Measurements from ENCODE around the gene ITGAX. TPM values are rescaled to one million over a fixed set of nuclear protein-coding genes. Genes with fewer than 3 reads are reported as not detected.
"Not testable (repeated sequence)": the region's sequence is repeated elsewhere in the genome, so short reads cannot be mapped to it uniquely, and the experiment has no call there.

ITGAX gene
- total RNA-seq (2022) (0.14 and 1.2 TPM in 2 replicates), Bru-seq, nascent RNA (percentile 24 among the genes with signal in this experiment), BruChase-seq, experiment 1, labeled RNA remaining after a 6-hour chase (percentile 25 among the genes with signal in this experiment), BruChase-seq, experiment 2, labeled RNA remaining after a 2-hour chase (percentile 22 among the genes with signal in this experiment)
- long read RNA-seq, partial matches to known transcripts, result 0 of 2 reads
- long read RNA-seq, other reads (novel, unspliced or antisense), result 2 of 2 reads

DNA sequence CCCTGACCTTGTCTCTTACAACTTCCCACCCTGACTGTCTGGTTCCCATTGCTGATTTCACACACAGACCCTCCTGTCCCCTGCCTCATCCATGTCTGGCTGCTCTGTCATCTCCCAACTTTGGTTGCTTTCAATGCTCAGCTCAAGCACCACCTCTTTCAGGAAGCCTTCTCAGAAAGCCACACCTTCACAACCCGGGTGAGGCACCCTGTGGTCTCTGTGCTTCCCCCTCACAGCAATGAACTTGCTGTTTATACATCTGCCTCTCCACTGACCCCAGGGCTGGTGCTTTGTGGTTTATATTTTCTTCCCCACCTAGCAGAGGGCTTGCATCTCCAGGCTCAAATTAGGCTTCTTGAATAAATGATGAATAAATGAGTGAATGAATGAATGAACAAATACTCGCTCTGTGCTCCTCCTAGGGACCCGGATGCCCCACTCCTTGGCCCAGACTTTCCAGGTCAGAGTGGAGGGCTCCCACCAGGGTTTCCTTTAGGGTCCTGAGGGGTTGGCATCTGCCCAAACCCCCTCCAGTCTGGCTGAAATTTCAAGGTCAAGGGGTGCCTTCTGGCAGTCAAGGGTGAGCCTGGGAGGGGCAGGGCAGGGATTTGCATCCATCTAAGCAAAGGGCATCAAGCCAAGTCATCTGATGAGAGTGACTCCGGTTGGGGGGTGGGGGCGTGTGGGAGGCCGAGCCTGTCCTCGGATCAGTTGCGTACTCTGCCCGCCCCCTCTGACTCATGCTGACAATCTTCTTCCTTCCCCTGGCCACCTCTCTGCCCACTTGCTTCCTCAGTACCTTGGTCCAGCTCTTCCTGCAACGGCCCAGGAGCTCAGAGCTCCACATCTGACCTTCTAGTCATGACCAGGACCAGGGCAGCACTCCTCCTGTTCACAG, at the start of gene ITGAX:
TSS of gene ITGAX (plus strand) at position 783 of the 898 bp plus-strand sequence. CDS start at position 862, 79 bp downstream.
- ChIA-PET POLR2A (no interaction called here), CTCF (no interaction called here)
- H3K27ac Mint-ChIP-seq (ENCODE audit: low read depth, unreplicated experiment), result no peak within 1 kb of the TSS
- H3K36me3 Mint-ChIP-seq (ENCODE audit: insufficient read depth, unreplicated experiment), result no peaks in the 10 kb centered on the region
- BruUV-seq (replicated peaks), result no TSS peak
- H3K4me1 Mint-ChIP-seq (ENCODE audit: insufficient read depth, unreplicated experiment), result peaks cover 8% of the 10 kb centered on the region
- H3K9me3 Mint-ChIP-seq (ENCODE audit: unreplicated experiment), result no peaks in the 10 kb centered on the region
- H3K4me3 Mint-ChIP-seq (ENCODE audit: unreplicated experiment), result no peak within 1 kb of the TSS
- TF ChIP-seq, protein P1, sequence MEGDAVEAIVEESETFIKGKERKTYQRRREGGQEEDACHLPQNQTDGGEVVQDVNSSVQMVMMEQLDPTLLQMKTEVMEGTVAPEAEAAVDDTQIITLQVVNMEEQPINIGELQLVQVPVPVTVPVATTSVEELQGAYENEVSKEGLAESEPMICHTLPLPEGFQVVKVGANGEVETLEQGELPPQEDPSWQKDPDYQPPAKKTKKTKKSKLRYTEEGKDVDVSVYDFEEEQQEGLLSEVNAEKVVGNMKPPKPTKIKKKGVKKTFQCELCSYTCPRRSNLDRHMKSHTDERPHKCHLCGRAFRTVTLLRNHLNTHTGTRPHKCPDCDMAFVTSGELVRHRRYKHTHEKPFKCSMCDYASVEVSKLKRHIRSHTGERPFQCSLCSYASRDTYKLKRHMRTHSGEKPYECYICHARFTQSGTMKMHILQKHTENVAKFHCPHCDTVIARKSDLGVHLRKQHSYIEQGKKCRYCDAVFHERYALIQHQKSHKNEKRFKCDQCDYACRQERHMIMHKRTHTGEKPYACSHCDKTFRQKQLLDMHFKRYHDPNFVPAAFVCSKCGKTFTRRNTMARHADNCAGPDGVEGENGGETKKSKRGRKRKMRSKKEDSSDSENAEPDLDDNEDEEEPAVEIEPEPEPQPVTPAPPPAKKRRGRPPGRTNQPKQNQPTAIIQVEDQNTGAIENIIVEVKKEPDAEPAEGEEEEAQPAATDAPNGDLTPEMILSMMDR (IDR thresholded peaks at IDR 0.05; ENCODE audit: unreplicated experiment), result no peak
- peak; percentile 66 for DNase-seq (ENCODE audit: unreplicated experiment)
- intact Hi-C loops (cut with micrococcal nuclease), result no loop called here
- peaks cover 16% of the 10 kb centered on the region for H3K27me3 Mint-ChIP-seq (ENCODE audit: insufficient read depth, unreplicated experiment)

DNA sequence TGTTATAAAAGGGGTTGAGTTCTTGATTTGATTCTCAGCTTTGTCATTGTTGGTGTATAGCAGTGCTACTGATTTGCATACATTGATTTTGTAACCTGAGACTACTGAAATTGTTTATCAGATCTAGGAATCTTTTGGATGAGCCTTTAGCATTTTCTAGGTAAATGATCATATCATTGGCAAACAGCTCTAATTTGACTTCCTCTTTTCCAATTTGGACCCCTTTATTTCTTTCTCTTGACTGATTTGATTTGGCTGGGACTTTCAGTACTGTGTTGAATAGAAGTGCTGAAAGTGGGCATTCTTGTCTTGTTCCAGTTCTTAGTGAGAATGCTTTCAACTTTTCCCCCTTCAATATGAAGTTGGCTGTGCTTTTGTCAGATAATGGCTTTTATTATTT, 49.8 kb upstream of the ITGAX start:
- BruUV-seq (replicated peaks), result no TSS peak
- POLR2A ChIA-PET, result no interaction called here

DNA sequence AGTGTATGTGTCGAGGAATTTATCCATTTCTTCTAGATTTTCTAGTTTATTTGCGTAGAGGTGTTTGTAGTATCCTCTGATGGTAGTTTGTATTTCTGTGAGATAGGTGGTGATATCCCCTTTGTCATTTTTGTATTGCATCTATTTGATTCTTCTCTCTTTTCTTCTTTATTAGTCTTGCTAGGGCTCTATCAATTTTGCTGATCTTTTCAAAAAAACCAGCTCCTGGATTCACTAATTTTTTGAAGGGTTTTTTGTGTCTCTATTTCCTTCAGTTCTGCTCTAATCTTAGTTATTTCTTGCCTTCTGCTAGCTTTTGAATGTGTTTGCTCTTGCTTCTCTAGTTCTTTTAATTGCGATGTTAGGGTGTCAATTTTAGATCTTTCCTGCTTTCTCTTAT, 46.6 kb upstream of the ITGAX start:
- intact Hi-C loops (cut with micrococcal nuclease); POLR2A ChIA-PET: not testable (repeated sequence)

More for the DNA sequence above, 49.8 kb upstream of the ITGAX start:
- Mint-ChIP-seq H3K36me3 (ENCODE audit: insufficient read depth, unreplicated experiment) (no peaks in the 10 kb centered on the region), H3K4me3 (ENCODE audit: unreplicated experiment) (no peak overlapping the region), H3K27ac (ENCODE audit: low read depth, unreplicated experiment) (no peak overlapping the region), H3K27me3 (ENCODE audit: insufficient read depth, unreplicated experiment) (peaks cover 61% of the 10 kb centered on the region), H3K4me1 (ENCODE audit: insufficient read depth, unreplicated experiment) (no peaks in the 10 kb centered on the region), H3K9me3 (ENCODE audit: unreplicated experiment) (peaks cover 8% of the 10 kb centered on the region)
- DNase-seq (ENCODE audit: unreplicated experiment), result no peak
- intact Hi-C loops (cut with micrococcal nuclease), result no loop called here
- TF ChIP-seq, protein P1 (IDR thresholded peaks at IDR 0.05; ENCODE audit: unreplicated experiment), result no peak
- CTCF ChIA-PET, result interaction anchor here (0.6 to 1.1 kb wide), 2 partner anchors 80 to 162 kb away, joined by 3 to 6 read pairs; no protein-coding TSS in a partner anchor

DNA sequence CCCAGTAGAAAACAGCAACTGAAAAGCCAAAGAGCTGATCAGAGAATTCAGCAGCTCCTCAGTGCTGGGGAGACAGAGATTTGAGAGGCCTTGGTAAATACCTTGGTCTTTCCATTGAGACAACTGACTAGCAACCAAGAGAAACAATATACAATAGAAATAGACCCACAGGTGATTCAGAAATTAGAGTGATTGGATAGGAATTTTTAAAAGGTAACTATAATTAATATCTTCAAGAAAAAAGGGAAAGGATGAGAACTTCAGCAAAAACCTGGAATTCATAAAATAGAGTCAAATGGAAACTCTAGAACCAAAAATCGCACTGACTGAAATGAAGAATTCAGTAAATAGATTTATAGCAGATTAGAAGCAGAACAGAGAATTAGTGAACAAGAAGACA, 32.5 kb upstream of the ITGAX start:
- peaks cover 10% of the 10 kb centered on the region for H3K9me3 Mint-ChIP-seq (ENCODE audit: unreplicated experiment)
- H3K27me3 Mint-ChIP-seq (ENCODE audit: insufficient read depth, unreplicated experiment), result peaks cover 17% of the 10 kb centered on the region
- H3K36me3 Mint-ChIP-seq (ENCODE audit: insufficient read depth, unreplicated experiment), result peaks cover 6% of the 10 kb centered on the region
- TF ChIP-seq, protein P1 (IDR thresholded peaks at IDR 0.05; ENCODE audit: unreplicated experiment), result no peak
- ChIA-PET POLR2A (no interaction called here), CTCF (no interaction called here)
- DNase-seq (ENCODE audit: unreplicated experiment), result no peak
- H3K4me3 Mint-ChIP-seq (ENCODE audit: unreplicated experiment), result no peak overlapping the region
- BruUV-seq (replicated peaks), result no TSS peak
- no peak overlapping the region for H3K27ac Mint-ChIP-seq (ENCODE audit: low read depth, unreplicated experiment)
- H3K4me1 Mint-ChIP-seq (ENCODE audit: insufficient read depth, unreplicated experiment), result no peaks in the 10 kb centered on the region
- intact Hi-C loops (cut with micrococcal nuclease), result no loop called here

More for the DNA sequence above, 46.6 kb upstream of the ITGAX start:
- H3K4me3 Mint-ChIP-seq (ENCODE audit: unreplicated experiment); CTCF ChIA-PET; H3K36me3 Mint-ChIP-seq (ENCODE audit: insufficient read depth, unreplicated experiment); H3K4me1 Mint-ChIP-seq (ENCODE audit: insufficient read depth, unreplicated experiment); H3K9me3 Mint-ChIP-seq (ENCODE audit: unreplicated experiment); DNase-seq (ENCODE audit: unreplicated experiment); BruUV-seq (replicated peaks); H3K27ac Mint-ChIP-seq (ENCODE audit: low read depth, unreplicated experiment): not testable (repeated sequence)
- peaks cover 55% of the 10 kb centered on the region for H3K27me3 Mint-ChIP-seq (ENCODE audit: insufficient read depth, unreplicated experiment)
